Smooth muscle cell of the brain vasculature (primary cell): ENCODE results near the gene EML3.
"Not testable (repeated sequence)": the region's sequence is repeated elsewhere in the genome, so short reads cannot be mapped to it uniquely, and the experiment has no call there.

Experiments used
- DNase-seq: peaks from one replicate; pipeline ENCODE4 v3.0.0-alpha.2; 2012; ENCODE audit warnings: low read depth, low spot score

Gene EML3

GRCh38 chr11:62612366-62613290 is at the start of gene EML3, which contains the start of gene ROM1:
EML3 (minus strand) TSS chr11:62612775; CDS start chr11:62612457, 318 bp downstream.
ROM1 (plus strand) TSS chr11:62613257; CDS start chr11:62613282, 25 bp downstream.
- no peak for DNase-seq

- no peak for DNase-seq
Observed at GRCh38 chr11:62656796-62657429, 44.3 kb upstream of the EML3 start.

GRCh38 chr11:62654297-62654696 is 41.7 kb upstream of the EML3 start:
- no peak for DNase-seq

GRCh38 chr11:62652161-62653006 is 39.8 kb upstream of the EML3 start:
- no peak for DNase-seq

- not testable (repeated sequence) for DNase-seq
Observed at GRCh38 chr11:62650283-62650682, 37.7 kb upstream of the EML3 start.

GRCh38 chr11:62649486-62649885 is 36.9 kb upstream of the EML3 start:
- DNase-seq = no peak

GRCh38 chr11:62648967-62649364 is 36.4 kb upstream of the EML3 start:
- no peak for DNase-seq

- no peak for DNase-seq
Observed at GRCh38 chr11:62648185-62648966, 35.8 kb upstream of the EML3 start.

- no peak for DNase-seq
Observed at GRCh38 chr11:62647609-62648005, 35.0 kb upstream of the EML3 start.

GRCh38 chr11:62646825-62647608 is 34.4 kb upstream of the EML3 start:
- DNase-seq = no peak

- peak; percentile 93 for DNase-seq
Observed at GRCh38 chr11:62645946-62646824, 33.6 kb upstream of the EML3 start, which contains the start of gene GANAB. GANAB (minus strand) TSS chr11:62646613; CDS start chr11:62646599, 14 bp downstream.

- no peak for DNase-seq
Observed at GRCh38 chr11:62645671-62645945, 33.0 kb upstream of the EML3 start.

- no peak for DNase-seq
Observed at GRCh38 chr11:62644220-62644619, 31.6 kb upstream of the EML3 start.

- DNase-seq = no peak
Observed at GRCh38 chr11:62632492-62632891, 19.9 kb upstream of the EML3 start.

GRCh38 chr11:62627713-62628112 is 15.1 kb upstream of the EML3 start:
- no peak for DNase-seq

GRCh38 chr11:62622476-62623089 is 10.0 kb upstream of the EML3 start:
- no peak for DNase-seq

GRCh38 chr11:62621567-62622470 is 9.2 kb upstream of the EML3 start, which contains the start of gene B3GAT3:
B3GAT3 (minus strand) TSS chr11:62621986; CDS start chr11:62621947, 39 bp downstream.
- DNase-seq = peak; percentile 95
